ENCODE data around the gene CFAP20DC.
"Not testable (repeated sequence)": the region's sequence is repeated elsewhere in the genome, so short reads cannot be mapped to it uniquely, and the experiment has no call there.

Gene CFAP20DC

GRCh38 chr3:58725326-58725853, 324.4 kb downstream of the CFAP20DC start:
- no peak for DNase-seq

GRCh38 chr3:58724336-58724735, 325.5 kb downstream of the CFAP20DC start:
- DNase-seq, result no peak

GRCh38 chr3:58723173-58723572, 326.7 kb downstream of the CFAP20DC start:
- no peak for DNase-seq

GRCh38 chr3:58722561-58722960, 327.3 kb downstream of the CFAP20DC start:
- no peak for DNase-seq

- DNase-seq, result no peak
Measured at GRCh38 chr3:58720526-58720925, 329.3 kb downstream of the CFAP20DC start.

- DNase-seq, result no peak
Measured at GRCh38 chr3:58719684-58720083, 330.1 kb downstream of the CFAP20DC start.

- DNase-seq, result no peak
Measured at GRCh38 chr3:58713715-58714401, 336.0 kb downstream of the CFAP20DC start.

GRCh38 chr3:58711871-58712270, 338.0 kb downstream of the CFAP20DC start:
- DNase-seq, result no peak

- not testable (repeated sequence) for DNase-seq
Measured at GRCh38 chr3:58708983-58709382, 340.8 kb downstream of the CFAP20DC start.

- no peak for DNase-seq
Measured at GRCh38 chr3:58708116-58708791, 341.6 kb downstream of the CFAP20DC start.

GRCh38 chr3:58707390-58707930, 342.4 kb downstream of the CFAP20DC start:
- DNase-seq, result no peak

- no peak for DNase-seq
Measured at GRCh38 chr3:58706395-58707167, 343.2 kb downstream of the CFAP20DC start.

GRCh38 chr3:58704745-58705144, 345.1 kb downstream of the CFAP20DC start:
- DNase-seq, result no peak

GRCh38 chr3:58704304-58704703, 345.5 kb downstream of the CFAP20DC start:
- not testable (repeated sequence) for DNase-seq

- no peak for DNase-seq
Measured at GRCh38 chr3:58698246-58698645, 351.6 kb downstream of the CFAP20DC start.

GRCh38 chr3:58697561-58697960, 352.3 kb downstream of the CFAP20DC start:
- DNase-seq, result no peak

GRCh38 chr3:58696813-58697212, 353.0 kb downstream of the CFAP20DC start:
- not testable (repeated sequence) for DNase-seq

GRCh38 chr3:58696093-58696492, 353.7 kb downstream of the CFAP20DC start:
- DNase-seq, result no peak

- DNase-seq, result not testable (repeated sequence)
Measured at GRCh38 chr3:58695284-58695683, 354.5 kb downstream of the CFAP20DC start.

- DNase-seq, result no peak
Measured at GRCh38 chr3:58693940-58694850, 355.6 kb downstream of the CFAP20DC start.

- no peak for DNase-seq
Measured at GRCh38 chr3:58692484-58692883, 357.3 kb downstream of the CFAP20DC start.

Data from NCI-H1694 (cell line).